Prostate gland (tissue), 2 donors: ENCODE data around the gene MSN.

Experiments used
- POLR2A ChIP-seq: fragments of 450-650 bp; IDR thresholded peaks from one replicate; pipeline ENCODE4 v1.6.1; 2016; ENCODE audit warnings: antibody characterized with exemption, mild to moderate bottlenecking
- TF ChIP-seq, protein P1 (sequence below), 4 experiments: fragments of 200-600 bp in 2 of 4; fragments of 450-650 bp in 2 of 4; sonication (generic) in 2 of 4; IDR thresholded peaks; 1 replicate in 3 of 4; 2 replicates in 1 of 4; pipeline ENCODE4 v1.5.1; 2016 to 2019; ENCODE audit warnings: antibody characterized with exemption in 4 of 4, mild to moderate bottlenecking in 2 of 4, moderate library complexity in 2 of 4

DNA sequence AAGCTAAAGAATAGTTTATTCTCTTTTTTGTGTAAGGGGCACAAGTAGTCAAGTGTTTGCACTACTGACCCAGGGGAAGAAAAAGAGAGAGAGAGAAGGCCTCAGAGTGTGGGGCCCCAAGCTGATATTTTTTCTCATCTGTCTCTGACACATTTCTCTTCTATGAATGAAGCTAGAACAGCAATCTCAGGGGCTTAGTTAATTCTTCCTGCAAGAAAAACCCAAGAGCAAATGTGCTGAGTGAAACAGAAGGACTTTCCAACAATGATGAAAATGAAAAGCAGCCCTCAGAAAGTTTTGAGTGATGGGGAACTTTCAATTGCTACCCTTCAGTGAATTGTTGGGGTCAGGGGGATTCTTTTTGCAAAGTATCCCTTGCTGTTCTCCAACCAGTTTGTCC lies 9.2 kb upstream of the MSN start:
- TF ChIP-seq, protein P1, sequence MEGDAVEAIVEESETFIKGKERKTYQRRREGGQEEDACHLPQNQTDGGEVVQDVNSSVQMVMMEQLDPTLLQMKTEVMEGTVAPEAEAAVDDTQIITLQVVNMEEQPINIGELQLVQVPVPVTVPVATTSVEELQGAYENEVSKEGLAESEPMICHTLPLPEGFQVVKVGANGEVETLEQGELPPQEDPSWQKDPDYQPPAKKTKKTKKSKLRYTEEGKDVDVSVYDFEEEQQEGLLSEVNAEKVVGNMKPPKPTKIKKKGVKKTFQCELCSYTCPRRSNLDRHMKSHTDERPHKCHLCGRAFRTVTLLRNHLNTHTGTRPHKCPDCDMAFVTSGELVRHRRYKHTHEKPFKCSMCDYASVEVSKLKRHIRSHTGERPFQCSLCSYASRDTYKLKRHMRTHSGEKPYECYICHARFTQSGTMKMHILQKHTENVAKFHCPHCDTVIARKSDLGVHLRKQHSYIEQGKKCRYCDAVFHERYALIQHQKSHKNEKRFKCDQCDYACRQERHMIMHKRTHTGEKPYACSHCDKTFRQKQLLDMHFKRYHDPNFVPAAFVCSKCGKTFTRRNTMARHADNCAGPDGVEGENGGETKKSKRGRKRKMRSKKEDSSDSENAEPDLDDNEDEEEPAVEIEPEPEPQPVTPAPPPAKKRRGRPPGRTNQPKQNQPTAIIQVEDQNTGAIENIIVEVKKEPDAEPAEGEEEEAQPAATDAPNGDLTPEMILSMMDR (IDR thresholded peaks at IDR 0.05), result no peak
- no peak for TF ChIP-seq POLR2A
